Retinal pigment epithelial cell (primary cell): ENCODE results near the gene FAM90A26.
"Not testable (repeated sequence)": the region's sequence is repeated elsewhere in the genome, so short reads cannot be mapped to it uniquely, and the experiment has no call there.

Experiments used
- DNase-seq: peaks from one replicate; pipeline ENCODE4 v3.0.0-alpha.2; 2010; ENCODE audit warnings: low read depth
- H3K4me3 ChIP-seq: 2 replicates; pipeline ENCODE4 v1.5.1; 2011; ENCODE audit warnings: mild to moderate bottlenecking, low read length, control low read depth, moderate library complexity
- TF ChIP-seq, protein P1 (sequence below): conservative IDR thresholded peaks from 2 replicates; pipeline ENCODE4 v1.5.1; 2011; ENCODE audit warnings: low read depth, low read length, control low read depth, inconsistent platforms

FAM90A26 gene

DNA sequence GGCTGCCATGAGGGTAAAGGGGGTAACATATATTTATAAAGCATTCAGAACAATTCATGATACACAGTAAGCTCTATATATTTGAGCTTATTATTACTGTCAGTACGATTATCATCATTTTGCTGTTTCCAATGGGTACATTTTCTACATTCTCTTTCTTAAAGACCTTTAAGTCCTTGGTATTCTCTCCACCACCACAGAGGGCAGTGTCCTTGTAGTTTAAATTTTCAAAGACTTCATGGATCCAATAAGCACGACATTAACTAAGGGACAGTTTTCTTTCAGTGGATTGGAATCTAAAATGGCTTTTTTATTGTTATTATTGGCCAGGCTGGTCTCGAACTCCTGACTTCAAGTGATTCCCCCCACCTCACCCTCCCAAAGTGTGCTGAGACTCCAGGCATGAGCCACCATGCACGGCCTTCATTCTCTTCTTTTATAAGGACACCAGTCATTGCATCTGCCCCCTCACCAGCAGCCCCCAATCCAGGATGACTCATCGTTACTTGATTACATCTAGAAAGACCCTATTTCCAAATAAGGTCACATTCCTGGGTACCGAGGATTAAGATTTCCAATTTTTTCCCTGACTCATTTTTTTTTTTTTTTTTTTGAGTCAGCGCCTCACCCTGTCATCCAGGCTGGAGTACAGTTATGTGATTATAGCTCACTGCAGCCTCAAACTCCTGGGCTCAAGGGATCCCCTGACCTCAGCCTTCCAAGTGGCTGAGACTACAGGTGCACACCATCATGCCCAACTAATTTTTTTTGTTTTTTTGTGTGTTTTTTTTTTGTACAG lies 21.4 kb upstream of the FAM90A26 start:
- H3K4me3 ChIP-seq, DNase-seq: not testable (repeated sequence)
- TF ChIP-seq, protein P1, sequence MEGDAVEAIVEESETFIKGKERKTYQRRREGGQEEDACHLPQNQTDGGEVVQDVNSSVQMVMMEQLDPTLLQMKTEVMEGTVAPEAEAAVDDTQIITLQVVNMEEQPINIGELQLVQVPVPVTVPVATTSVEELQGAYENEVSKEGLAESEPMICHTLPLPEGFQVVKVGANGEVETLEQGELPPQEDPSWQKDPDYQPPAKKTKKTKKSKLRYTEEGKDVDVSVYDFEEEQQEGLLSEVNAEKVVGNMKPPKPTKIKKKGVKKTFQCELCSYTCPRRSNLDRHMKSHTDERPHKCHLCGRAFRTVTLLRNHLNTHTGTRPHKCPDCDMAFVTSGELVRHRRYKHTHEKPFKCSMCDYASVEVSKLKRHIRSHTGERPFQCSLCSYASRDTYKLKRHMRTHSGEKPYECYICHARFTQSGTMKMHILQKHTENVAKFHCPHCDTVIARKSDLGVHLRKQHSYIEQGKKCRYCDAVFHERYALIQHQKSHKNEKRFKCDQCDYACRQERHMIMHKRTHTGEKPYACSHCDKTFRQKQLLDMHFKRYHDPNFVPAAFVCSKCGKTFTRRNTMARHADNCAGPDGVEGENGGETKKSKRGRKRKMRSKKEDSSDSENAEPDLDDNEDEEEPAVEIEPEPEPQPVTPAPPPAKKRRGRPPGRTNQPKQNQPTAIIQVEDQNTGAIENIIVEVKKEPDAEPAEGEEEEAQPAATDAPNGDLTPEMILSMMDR: peak; percentile 22

DNA sequence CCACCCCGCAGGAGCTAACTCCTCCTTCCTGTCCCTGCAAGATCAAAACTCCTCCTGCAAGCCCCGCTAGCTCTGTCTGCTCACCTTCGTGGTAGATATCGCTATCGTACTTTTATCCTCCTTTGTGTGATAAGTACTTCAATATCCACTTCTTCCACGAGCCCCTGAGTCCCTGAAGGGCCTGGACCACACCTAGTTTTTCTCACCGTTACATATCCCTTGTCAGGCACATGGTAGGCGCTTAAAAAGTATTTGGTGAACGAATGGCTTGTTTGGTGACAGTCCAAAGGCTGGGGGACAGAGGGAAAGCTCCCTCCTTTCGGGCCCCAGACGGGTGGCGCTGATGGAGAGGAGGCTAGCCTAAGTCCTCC lies 18.4 kb upstream of the FAM90A26 start:
- not testable (repeated sequence) for DNase-seq
- H3K4me3 ChIP-seq: peak overlapping the region; percentile 65

DNA sequence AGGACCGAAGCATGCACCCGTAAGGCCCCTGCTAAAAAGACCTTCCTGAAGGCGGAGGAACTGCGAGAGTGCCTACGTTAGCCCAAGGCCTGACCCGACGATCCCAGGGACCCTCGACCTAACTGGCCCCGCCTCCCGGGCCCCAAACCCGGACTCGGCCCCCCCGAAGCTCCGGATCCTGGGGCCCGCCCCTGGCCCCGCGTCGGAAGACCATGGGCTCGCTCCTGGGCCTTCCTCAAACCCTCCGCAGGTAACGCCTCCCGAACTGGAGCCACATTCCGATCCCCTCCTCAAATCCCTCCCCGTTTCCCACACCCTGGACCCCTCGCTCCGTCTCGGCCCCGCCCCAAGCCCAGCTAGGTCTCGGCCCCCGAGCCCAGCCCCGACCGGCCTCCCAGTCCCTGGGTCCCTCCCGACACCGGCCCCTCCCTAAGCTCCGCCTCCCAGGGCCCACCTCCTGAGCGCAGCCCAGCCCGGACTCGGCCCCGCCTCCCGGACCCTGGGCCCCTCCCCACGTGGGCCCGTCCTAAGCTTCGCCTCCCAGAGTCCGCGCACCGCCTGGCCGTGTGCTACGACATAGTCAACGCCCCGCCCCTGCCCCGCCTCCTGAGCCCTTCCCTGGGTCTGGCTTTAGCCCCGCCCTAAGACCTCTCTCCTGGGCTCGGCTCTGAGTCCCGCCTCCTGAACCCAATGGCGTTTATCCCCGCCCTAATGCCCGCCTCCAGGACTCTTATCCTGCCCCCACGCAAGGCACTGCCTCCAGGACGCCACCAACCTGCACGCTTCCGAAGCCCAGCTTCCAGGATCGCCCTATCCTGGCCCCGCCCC lies 17.8 kb upstream of the FAM90A26 start:
- H3K4me3 ChIP-seq: peak overlapping the region; percentile 65
- DNase-seq: peak; percentile 83

DNA sequence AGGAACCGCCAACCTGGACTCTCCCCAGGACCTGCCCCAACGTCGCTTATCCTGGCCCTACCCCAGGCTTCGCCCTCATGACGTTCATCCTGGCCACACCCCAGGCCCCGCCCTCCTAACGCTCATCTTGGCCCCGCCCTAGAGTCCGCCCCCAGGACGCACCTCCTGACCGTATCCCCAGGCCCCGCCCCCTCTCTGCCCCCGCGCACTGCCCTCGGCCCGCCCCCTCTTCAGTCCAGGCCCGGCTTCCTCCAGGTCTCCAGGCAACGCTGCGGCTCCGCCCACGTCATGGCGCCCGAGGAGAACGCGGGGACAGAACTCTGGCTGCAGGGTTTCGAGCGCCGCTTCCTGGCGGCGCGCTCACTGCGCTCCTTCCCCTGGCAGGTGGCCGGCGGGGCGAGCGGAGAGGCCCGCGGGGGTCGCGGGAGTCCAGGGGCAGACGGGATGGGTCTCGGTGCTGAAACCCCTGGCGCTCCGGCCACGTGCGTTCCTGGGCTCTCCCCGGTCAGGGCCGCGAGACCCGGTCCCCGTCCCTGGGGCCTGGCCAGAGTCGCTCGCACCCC lies 17.1 kb upstream of the FAM90A26 start:
- H3K4me3 ChIP-seq: peak overlapping the region; percentile 56
- peak; percentile 94 for DNase-seq

DNA sequence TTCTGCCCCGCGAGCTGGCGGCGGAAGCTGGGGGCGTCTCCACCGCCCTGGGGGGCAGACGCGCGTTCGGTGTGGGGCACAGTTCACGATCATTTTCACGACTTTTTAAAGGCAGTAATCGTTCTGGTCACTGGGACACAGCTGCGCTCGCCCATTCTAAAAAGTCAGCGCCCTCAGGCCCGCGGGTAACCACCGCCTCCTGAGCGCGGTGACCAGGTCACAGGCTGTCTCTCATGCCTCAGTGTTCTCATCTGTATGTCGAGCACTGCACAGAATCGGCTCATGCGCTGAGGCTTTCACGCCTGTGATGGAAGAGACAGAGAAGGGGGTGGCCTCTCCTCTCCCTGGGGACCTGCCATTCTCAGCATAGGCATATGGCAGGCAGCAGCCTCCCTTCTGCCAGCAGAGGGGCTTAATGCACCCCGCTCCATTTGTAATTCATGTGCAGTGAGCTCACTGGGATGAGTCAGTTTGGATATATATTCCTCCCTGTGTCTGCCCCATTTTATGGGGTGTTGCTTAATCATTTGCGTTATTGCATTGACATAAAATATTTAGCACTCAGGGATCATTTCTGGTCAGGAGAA lies 16.5 kb upstream of the FAM90A26 start:
- H3K4me3 ChIP-seq: peak overlapping the region; percentile 56
- DNase-seq: not testable (repeated sequence)

DNA sequence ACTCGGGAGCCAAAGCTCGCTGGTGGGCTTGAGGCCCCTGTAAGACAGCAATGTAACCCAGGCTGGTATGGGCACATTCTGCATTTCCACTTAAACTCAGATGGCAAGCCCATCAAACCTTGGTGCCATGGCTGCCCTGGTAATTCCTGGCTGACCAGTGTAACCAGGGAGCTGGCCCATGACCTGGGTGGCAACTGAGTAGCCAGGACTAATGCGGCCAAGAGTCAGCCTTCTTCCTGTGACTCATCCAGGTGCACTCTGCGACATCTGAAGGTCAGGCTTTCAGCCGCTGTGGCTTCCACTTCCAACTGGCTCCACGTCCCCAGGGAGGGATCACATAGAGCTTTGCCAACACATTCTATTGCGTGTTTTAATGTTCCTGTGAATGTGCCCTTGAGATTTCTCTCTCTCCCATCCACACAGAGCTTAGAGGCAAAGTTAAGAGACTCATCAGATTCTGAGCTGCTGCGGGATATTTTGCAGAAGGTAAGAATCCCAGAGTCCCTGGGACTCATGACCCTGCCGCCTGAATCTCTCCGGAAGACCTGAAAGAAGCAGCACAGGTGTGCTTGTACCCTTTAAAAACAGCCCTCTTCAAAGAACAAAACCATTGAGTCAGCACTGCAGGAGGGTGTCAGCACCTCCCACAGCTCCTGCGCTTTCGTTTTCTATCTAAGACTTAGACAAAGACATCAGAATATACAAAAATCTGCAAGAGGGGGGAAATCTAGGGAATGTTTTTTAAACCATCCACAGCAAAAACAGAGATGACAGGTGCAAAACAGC lies 14.9 kb upstream of the FAM90A26 start:
- not testable (repeated sequence) for DNase-seq, H3K4me3 ChIP-seq

DNA sequence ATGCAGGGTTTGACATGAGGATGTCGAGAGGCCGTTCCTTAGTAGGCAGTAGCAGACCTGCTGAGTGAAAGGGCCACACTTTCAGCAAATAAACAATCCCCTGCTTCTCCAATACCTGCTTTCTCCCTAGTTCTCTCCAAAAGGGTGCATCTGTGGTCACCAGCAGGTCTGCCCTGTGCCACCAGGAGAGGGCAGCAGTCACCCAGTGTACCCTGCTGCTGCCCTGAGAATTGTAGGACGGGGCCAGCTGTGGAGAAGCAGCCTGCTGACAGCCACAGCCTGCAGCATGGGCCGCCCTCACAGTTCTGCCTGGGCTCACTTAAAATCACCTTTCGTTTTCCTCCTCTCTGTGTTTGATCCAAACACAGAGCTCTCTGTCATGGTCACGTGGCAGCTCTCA lies 11.8 kb upstream of the FAM90A26 start:
- not testable (repeated sequence) for H3K4me3 ChIP-seq, DNase-seq
- TF ChIP-seq, protein P1: peak; percentile 50

DNA sequence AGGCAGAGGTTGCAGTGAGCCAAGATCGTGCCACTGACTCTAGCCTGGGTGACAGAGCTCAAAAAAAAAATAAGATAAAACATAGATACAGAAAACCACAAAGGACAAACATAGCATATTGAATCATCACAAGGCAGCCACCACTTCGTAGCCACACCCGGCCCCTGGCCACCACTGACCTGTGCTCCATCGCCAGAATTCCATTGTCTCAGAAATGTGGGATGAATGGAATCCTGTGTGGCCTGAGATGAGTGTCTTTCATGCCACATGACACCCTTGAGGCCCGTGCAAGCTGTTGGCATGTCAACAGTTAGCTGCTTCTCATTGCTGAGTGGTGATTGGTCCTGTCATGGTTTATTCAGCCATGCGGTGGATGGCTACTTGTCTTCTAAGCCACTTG lies 10.2 kb upstream of the FAM90A26 start:
- H3K4me3 ChIP-seq, DNase-seq: not testable (repeated sequence)

DNA sequence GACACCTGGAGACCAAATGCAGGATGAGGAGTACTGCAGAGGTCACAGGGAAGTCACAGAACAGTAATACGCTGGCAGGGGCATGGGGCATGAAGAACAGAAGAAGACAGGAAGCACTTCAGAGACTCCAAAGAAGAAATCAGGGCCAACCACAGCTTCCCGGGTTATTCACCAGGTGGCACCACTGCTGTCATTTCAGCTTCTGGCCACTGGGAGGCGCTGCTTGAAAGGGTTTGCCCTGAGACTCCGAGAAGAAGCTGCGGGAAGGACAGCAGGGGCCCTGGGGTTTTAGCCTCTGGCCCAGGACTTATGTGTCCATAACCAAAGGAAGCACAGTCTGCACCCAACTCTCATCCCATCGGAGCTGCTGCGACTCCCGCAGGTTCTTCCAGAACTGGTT lies 4.2 kb upstream of the FAM90A26 start:
- TF ChIP-seq, protein P1: peak; percentile 57
- not testable (repeated sequence) for DNase-seq, H3K4me3 ChIP-seq

DNA sequence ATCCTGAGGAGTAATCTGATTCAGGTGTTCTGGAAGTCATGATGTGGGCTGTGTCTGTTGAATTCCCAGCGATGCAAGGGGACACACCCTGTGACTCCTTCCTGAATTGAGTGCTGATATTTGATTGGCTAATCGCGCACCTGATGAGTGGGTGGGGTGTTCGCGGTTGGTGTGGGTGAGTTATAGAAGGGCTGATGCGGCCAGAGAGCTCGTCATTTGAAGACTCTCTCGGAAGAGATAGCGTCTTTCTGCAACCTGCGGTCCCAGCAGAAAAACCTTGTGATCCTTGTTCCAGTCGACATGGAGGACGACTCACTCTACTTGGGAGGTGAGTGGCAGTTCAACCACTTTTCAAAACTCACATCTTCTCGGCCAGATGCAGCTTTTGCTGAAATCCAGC lies 40.1 kb downstream of the FAM90A26 start, which contains the start of gene USP17L10:
Gene USP17L10 (plus strand): TSS at position 301 of the 400 bp plus-strand sequence. CDS start 0 bp downstream, at position 301.
- DNase-seq, H3K4me3 ChIP-seq: not testable (repeated sequence)

DNA sequence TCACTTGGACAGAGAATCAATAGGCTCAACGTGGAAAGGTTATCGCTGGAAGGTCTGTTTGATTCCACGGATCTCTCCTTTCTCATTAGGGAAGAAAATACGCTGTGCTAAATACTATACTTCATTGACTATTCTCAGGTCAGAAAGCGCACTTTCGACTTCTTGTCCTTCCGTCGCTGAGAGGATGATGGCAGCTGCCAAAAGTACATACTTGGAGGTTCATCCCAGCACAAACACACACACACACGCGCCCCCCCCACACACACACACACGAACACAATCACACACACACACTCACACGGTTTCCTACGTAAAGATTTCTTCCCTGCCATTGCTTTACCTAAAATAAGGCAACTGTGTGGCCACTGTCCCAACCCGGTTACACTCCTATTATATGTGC lies 44.5 kb downstream of the FAM90A26 start:
- DNase-seq, H3K4me3 ChIP-seq: not testable (repeated sequence)

DNA sequence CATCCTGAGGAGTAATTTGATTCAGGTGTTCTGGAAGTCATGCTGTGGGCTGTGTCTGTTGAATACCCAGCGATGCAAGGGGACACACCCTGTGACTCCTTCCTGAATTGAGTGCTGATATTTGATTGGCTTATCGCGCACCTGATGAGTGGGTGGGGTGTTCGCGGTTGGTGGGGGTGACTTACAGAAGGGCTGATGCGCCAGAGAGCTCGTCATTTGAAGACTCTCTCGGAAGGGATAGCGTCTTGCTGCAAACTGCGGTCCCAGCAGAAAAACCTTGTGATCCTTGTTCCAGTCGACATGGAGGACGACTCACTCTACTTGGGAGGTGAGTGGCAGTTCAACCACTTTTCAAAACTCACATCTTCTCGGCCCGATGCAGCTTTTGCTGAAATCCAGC lies 44.9 kb downstream of the FAM90A26 start, which contains the start of gene USP17L11:
Gene USP17L11 (plus strand): TSS at position 301 of the 400 bp plus-strand sequence. CDS start 0 bp downstream, at position 301.
- not testable (repeated sequence) for DNase-seq, H3K4me3 ChIP-seq

DNA sequence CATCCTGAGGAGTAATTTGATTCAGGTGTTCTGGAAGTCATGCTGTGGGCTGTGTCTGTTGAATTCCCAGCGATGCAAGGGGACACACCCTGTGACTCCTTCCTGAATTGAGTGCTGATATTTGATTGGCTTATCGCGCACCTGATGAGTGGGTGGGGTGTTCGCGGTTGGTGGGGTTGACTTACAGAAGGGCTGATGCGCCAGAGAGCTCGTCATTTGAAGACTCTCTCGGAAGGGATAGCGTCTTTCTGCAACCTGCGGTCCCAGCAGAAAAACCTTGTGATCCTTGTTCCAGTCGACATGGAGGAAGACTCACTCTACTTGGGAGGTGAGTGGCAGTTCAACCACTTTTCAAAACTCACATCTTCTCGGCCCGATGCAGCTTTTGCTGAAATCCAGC lies 49.6 kb downstream of the FAM90A26 start, which contains the start of gene USP17L12:
Gene USP17L12 (plus strand): TSS at position 301 of the 400 bp plus-strand sequence. CDS start 0 bp downstream, at position 301.
- DNase-seq: not testable (repeated sequence)

DNA sequence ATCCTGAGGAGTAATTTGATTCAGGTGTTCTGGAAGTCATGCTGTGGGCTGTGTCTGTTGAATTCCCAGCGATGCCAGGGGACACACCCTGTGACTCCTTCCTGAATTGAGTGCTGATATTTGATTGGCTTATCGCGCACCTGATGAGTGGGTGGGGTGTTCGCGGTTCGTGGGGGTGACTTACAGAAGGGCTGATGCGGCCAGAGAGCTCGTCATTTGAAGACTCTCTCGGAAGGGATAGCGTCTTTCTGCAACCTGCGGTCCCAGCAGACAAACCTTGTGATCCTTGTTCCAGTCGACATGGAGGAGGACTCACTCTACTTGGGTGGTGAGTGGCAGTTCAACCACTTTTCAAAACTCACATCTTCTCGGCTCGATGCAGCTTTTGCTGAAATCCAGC lies 54.4 kb downstream of the FAM90A26 start, which contains the start of gene USP17L13:
Gene USP17L13 (plus strand): TSS at position 301 of the 400 bp plus-strand sequence. CDS start 0 bp downstream, at position 301.
- not testable (repeated sequence) for H3K4me3 ChIP-seq, DNase-seq

More for the DNA sequence above, 49.6 kb downstream of the FAM90A26 start, which contains the start of gene USP17L12:
- H3K4me3 ChIP-seq: not testable (repeated sequence)
